IPS DF 6.9 (cell line): ENCODE results near the gene BARHL1.

ENCODE experiments used
- DNase-seq: peaks from one replicate; pipeline ENCODE4 v3.0.0-alpha.2; 2013; ENCODE audit warnings: low read depth, low spot score
- H3K27ac ChIP-seq: one replicate; pipeline ENCODE4 v1.5.1; 2013; ENCODE audit warnings: low read length, control low read depth
- H3K27me3 ChIP-seq: 2 replicates; pipeline ENCODE4 v1.6.1; 2013; ENCODE audit warnings: mild to moderate bottlenecking, low read length; ENCODE audit not compliant: control insufficient read depth, insufficient read depth
- H3K36me3 ChIP-seq: 2 replicates; pipeline ENCODE4 v1.6.1; 2013; ENCODE audit warnings: low read length; ENCODE audit not compliant: control insufficient read depth, insufficient read depth
- H3K4me1 ChIP-seq: 2 replicates; pipeline ENCODE4 v1.6.1; 2013; ENCODE audit warnings: low read length; ENCODE audit not compliant: control insufficient read depth, insufficient read depth
- H3K4me3 ChIP-seq: 2 replicates; pipeline ENCODE4 v1.5.1; 2013; ENCODE audit warnings: mild to moderate bottlenecking, low read length
- H3K9me3 ChIP-seq: 2 replicates; pipeline ENCODE4 v1.6.1; 2013; ENCODE audit warnings: low read length, inconsistent platforms; ENCODE audit not compliant: control insufficient read depth, insufficient read depth
- WGBS: extraction: QIAGEN DNeasy Blood & Tissue Kit; methylation state at CpG from one replicate; pipeline ENCODE4 v1.1.7; 2013; ENCODE audit warnings: mixed read lengths, missing lambda C conversion rate; ENCODE audit not compliant: insufficient read length, insufficient coverage; 5-methylcytosine and 5-hydroxymethylcytosine counted together

Gene BARHL1

GRCh38 chr9:132609829-132610228 lies 27.4 kb downstream of the BARHL1 start:
- Histone ChIP-seq H3K4me3 (no peak overlapping the region), H3K27me3 (no peaks in the 10 kb centered on the region), H3K4me1 (no peaks in the 10 kb centered on the region), H3K27ac (no peak overlapping the region), H3K9me3 (no peaks in the 10 kb centered on the region), H3K36me3 (peaks cover 9% of the 10 kb centered on the region)
- no peak for DNase-seq
- no CpG with 5 or more reads among the region's 7 CpGs for WGBS

- no peak overlapping the region for H3K4me3 ChIP-seq
- WGBS: no CpG with 5 or more reads among the region's 12 CpGs
- no peak for DNase-seq
- H3K4me1 ChIP-seq: no peaks in the 10 kb centered on the region
- H3K9me3 ChIP-seq: no peaks in the 10 kb centered on the region
- H3K27me3 ChIP-seq: no peaks in the 10 kb centered on the region
- peaks cover 6% of the 10 kb centered on the region for H3K36me3 ChIP-seq
- H3K27ac ChIP-seq: no peak overlapping the region
These were observed 28.3 kb downstream of the BARHL1 start for GRCh38 chr9:132610661-132611060.

- H3K36me3 ChIP-seq: peaks cover 2% of the 10 kb centered on the region; the same call in 1 of the 2 replicates
- no peak for DNase-seq
- no peaks in the 10 kb centered on the region for H3K4me1 ChIP-seq
- no peak overlapping the region for H3K27ac ChIP-seq
- H3K9me3 ChIP-seq: no peaks in the 10 kb centered on the region
- no peak overlapping the region for H3K4me3 ChIP-seq
- H3K27me3 ChIP-seq: no peaks in the 10 kb centered on the region
- WGBS: no CpG with 5 or more reads among the region's 6 CpGs
These were observed 31.9 kb downstream of the BARHL1 start for GRCh38 chr9:132614324-132614723.

GRCh38 chr9:132615774-132616173 lies 33.4 kb downstream of the BARHL1 start:
- Histone ChIP-seq H3K4me1 (no peaks in the 10 kb centered on the region), H3K27ac (no peak overlapping the region), H3K36me3 (peaks cover 2% of the 10 kb centered on the region; the same call in 1 of the 2 replicates), H3K4me3 (no peak overlapping the region), H3K27me3 (no peaks in the 10 kb centered on the region), H3K9me3 (no peaks in the 10 kb centered on the region)
- DNase-seq: no peak
- no CpG with 5 or more reads among the region's 2 CpGs for WGBS

GRCh38 chr9:132616725-132617124 lies 34.3 kb downstream of the BARHL1 start:
- Histone ChIP-seq H3K4me1 (no peaks in the 10 kb centered on the region), H3K4me3 (no peak overlapping the region), H3K27me3 (no peaks in the 10 kb centered on the region), H3K9me3 (no peaks in the 10 kb centered on the region), H3K27ac (no peak overlapping the region), H3K36me3 (peaks cover 2% of the 10 kb centered on the region; the same call in 1 of the 2 replicates)
- no peak for DNase-seq
- WGBS: no CpG with 5 or more reads among the region's 5 CpGs

GRCh38 chr9:132622159-132622558 lies 39.8 kb downstream of the BARHL1 start:
- Histone ChIP-seq H3K4me3 (no peak overlapping the region), H3K36me3 (no peaks in the 10 kb centered on the region; the same call in 1 of the 2 replicates), H3K4me1 (no peaks in the 10 kb centered on the region), H3K9me3 (no peaks in the 10 kb centered on the region), H3K27ac (no peak overlapping the region), H3K27me3 (no peaks in the 10 kb centered on the region)
- no CpG with 5 or more reads among the region's 5 CpGs for WGBS
- DNase-seq: no peak

- H3K36me3 ChIP-seq: peaks cover 10% of the 10 kb centered on the region; the same call in 1 of the 2 replicates
- DNase-seq: no peak
- H3K27me3 ChIP-seq: no peaks in the 10 kb centered on the region
- no CpG with 5 or more reads among the region's 5 CpGs for WGBS
- no peak overlapping the region for H3K4me3 ChIP-seq
- no peak overlapping the region for H3K27ac ChIP-seq
- H3K4me1 ChIP-seq: no peaks in the 10 kb centered on the region
- H3K9me3 ChIP-seq: no peaks in the 10 kb centered on the region
These were observed 43.9 kb downstream of the BARHL1 start for GRCh38 chr9:132626285-132626684.

- DNase-seq: no peak
- H3K27ac ChIP-seq: no peak overlapping the region
- no peaks in the 10 kb centered on the region for H3K27me3 ChIP-seq
- no peak overlapping the region for H3K4me3 ChIP-seq
- no peaks in the 10 kb centered on the region for H3K9me3 ChIP-seq
- peaks cover 10% of the 10 kb centered on the region; the same call in 1 of the 2 replicates for H3K36me3 ChIP-seq
- H3K4me1 ChIP-seq: no peaks in the 10 kb centered on the region
- no CpG with 5 or more reads among the region's 7 CpGs for WGBS
These were observed 44.7 kb downstream of the BARHL1 start for GRCh38 chr9:132627106-132627505.

- DNase-seq: no peak
- Histone ChIP-seq H3K4me1 (no peaks in the 10 kb centered on the region), H3K4me3 (no peak overlapping the region), H3K27ac (no peak overlapping the region), H3K27me3 (no peaks in the 10 kb centered on the region), H3K36me3 (peaks cover 10% of the 10 kb centered on the region; the same call in 1 of the 2 replicates), H3K9me3 (no peaks in the 10 kb centered on the region)
- no CpG with 5 or more reads among the region's 11 CpGs for WGBS
These were observed 45.2 kb downstream of the BARHL1 start for GRCh38 chr9:132627594-132627993.

GRCh38 chr9:132628746-132629145 lies 46.3 kb downstream of the BARHL1 start:
- H3K4me3 ChIP-seq: no peak overlapping the region
- H3K36me3 ChIP-seq: peaks cover 10% of the 10 kb centered on the region; the same call in 1 of the 2 replicates
- no peak for DNase-seq
- no peaks in the 10 kb centered on the region for H3K9me3 ChIP-seq
- H3K27me3 ChIP-seq: no peaks in the 10 kb centered on the region
- H3K4me1 ChIP-seq: no peaks in the 10 kb centered on the region
- WGBS: no CpG with 5 or more reads among the region's 8 CpGs
- H3K27ac ChIP-seq: no peak overlapping the region

GRCh38 chr9:132630116-132630515 lies 47.7 kb downstream of the BARHL1 start:
- no peak overlapping the region for H3K4me3 ChIP-seq
- no peaks in the 10 kb centered on the region for H3K9me3 ChIP-seq
- DNase-seq: no peak
- no peak overlapping the region for H3K27ac ChIP-seq
- H3K4me1 ChIP-seq: no peaks in the 10 kb centered on the region
- no CpG with 5 or more reads among the region's 9 CpGs for WGBS
- peaks cover 10% of the 10 kb centered on the region; the same call in 1 of the 2 replicates for H3K36me3 ChIP-seq
- no peaks in the 10 kb centered on the region for H3K27me3 ChIP-seq
